ENCODE data around the gene SCAMP1.

- TF ChIP-seq CTCF (IDR thresholded peaks at IDR 0.05) (no peak), POLR2A (IDR thresholded peaks at IDR 0.05) (no peak)
These were observed 24.4 kb upstream of the SCAMP1 start for GRCh38 chr5:78335976-78336375.

Data from uterus (tissue), 2 donors.